HUES64 (cell line): ENCODE data around the gene ZMYND15.

Experiments
- H3K27ac ChIP-seq: 2 replicates; pipeline ENCODE4 v1.7.0; 2013; ENCODE audit warnings: low read depth, low read length, inconsistent platforms
- H3K27me3 ChIP-seq: 2 replicates; pipeline ENCODE4 v1.6.1; 2013; ENCODE audit warnings: mild to moderate bottlenecking, low read length; ENCODE audit not compliant: insufficient read depth
- H3K36me3 ChIP-seq: 2 replicates; pipeline ENCODE4 v1.6.1; 2013; ENCODE audit warnings: mild to moderate bottlenecking, low read length; ENCODE audit not compliant: insufficient read depth
- H3K4me1 ChIP-seq: 2 replicates; pipeline ENCODE4 v1.6.1; 2013; ENCODE audit warnings: mild to moderate bottlenecking, low read length, moderate library complexity; ENCODE audit not compliant: insufficient read depth
- H3K4me3 ChIP-seq: 2 replicates; pipeline ENCODE4 v1.5.1; 2013; ENCODE audit warnings: mild to moderate bottlenecking, low read length, moderate library complexity
- H3K9ac ChIP-seq: 2 replicates; pipeline ENCODE4 v1.6.1; 2013; ENCODE audit warnings: mild to moderate bottlenecking, low read depth, low read length
- H3K9me3 ChIP-seq: 2 replicates; pipeline ENCODE4 v1.6.1; 2013; ENCODE audit warnings: low read depth, low read length; ENCODE audit not compliant: insufficient read depth
- WGBS: fragments of 150-250, 120-280 bp; methylation state at CpG from one replicate; pipeline ENCODE4 v1.1.7; 2013; ENCODE audit warnings: missing lambda C conversion rate; 5-methylcytosine and 5-hydroxymethylcytosine counted together

Gene ZMYND15

DNA sequence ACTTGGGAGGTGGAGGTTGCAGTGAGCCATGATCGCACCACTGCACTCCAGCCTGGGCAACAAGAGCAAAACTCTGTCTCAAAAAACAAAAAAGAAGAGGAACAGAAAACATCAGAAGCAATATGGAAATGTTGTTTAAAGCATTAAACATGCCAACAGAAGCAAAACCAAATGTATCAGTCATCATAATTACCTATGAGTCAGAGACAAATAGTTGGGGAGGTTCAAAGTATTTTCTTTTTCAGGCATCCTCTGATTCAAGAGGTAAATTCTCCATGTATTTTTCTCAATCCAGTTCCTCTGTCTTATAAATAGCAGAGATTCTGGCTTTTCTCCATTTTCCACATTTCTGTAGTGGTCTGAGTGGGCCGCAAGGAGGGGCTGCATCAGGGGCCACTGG lies 30.0 kb downstream of the ZMYND15 start:
- Histone ChIP-seq H3K9ac (no peak overlapping the region), H3K9me3 (no peaks in the 10 kb centered on the region), H3K36me3 (no peaks in the 10 kb centered on the region), H3K27ac (no peak overlapping the region), H3K4me1 (no peaks in the 10 kb centered on the region), H3K4me3 (no peak overlapping the region), H3K27me3 (no peaks in the 10 kb centered on the region)
- 97% methylated on average over 2 of the region's 2 CpGs for WGBS

DNA sequence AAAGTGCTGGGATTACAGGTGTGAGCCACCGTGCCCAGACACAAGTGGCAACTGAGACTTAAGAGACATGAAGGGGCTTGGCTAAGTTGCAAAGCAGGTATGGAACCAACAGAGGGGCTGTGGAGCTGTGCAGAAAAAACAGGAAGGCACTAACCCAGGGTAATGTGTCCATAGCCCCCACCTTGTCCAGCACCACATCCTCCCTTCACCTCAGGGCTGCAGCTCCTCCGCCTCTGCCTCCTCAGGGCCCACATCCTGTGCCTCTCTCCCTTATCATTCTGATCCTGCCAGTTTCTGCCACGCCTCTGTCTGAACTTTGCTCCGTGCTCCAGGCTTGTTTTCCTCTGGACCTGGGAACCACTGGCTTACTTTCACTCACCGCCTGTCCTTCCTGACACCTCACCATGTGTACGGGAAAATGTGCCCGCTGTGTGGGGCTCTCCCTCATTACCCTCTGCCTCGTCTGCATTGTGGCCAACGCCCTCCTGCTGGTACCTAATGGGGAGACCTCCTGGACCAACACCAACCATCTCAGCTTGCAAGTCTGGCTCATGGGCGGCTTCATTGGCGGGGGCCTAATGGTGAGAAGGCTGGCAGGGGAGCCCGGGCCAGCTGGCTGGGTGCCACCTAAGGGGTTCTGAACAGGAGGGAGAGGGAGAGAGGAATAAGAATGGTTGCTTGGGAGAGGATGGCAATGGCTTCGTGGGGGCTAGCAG lies 32.0 kb downstream of the ZMYND15 start, which contains the start of gene TM4SF5:
TM4SF5 (plus strand) TSS at position 368 of the 716 bp plus-strand sequence; CDS start at position 405, 37 bp downstream.
- no peak within 1 kb of the TSS for H3K27ac ChIP-seq
- H3K4me1 ChIP-seq = no peaks in the 10 kb centered on the region
- WGBS = 86% methylated on average over 13 of the region's 13 CpGs
- no peak within 1 kb of the TSS for H3K9ac ChIP-seq
- no peaks in the 10 kb centered on the region for H3K27me3 ChIP-seq
- no peaks in the 10 kb centered on the region for H3K36me3 ChIP-seq
- no peak within 1 kb of the TSS for H3K4me3 ChIP-seq
- no peaks in the 10 kb centered on the region for H3K9me3 ChIP-seq

DNA sequence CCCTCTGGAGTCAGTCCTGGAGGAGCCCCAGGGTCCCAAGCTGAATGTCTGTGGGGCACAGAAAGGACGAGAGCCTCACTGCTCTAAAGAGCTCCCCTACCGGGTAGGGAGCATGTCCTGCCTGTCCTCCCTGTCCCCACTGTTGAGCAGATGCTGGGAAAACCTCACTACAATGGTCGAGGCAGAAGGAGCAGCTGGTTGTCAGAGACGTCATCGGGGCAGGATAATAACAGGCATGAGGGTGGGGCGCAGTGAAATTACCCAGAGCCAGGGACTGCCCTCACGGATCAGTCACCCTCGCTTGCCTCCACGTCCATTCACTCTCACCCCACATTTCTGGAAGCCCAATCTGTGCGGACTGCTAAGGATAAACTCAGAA lies 32.6 kb downstream of the ZMYND15 start:
- Histone ChIP-seq H3K9ac (no peak overlapping the region), H3K9me3 (no peaks in the 10 kb centered on the region), H3K4me1 (no peaks in the 10 kb centered on the region), H3K27ac (no peak overlapping the region), H3K36me3 (no peaks in the 10 kb centered on the region), H3K4me3 (no peak overlapping the region), H3K27me3 (no peaks in the 10 kb centered on the region)
- WGBS = 80% methylated on average over 10 of the region's 10 CpGs

DNA sequence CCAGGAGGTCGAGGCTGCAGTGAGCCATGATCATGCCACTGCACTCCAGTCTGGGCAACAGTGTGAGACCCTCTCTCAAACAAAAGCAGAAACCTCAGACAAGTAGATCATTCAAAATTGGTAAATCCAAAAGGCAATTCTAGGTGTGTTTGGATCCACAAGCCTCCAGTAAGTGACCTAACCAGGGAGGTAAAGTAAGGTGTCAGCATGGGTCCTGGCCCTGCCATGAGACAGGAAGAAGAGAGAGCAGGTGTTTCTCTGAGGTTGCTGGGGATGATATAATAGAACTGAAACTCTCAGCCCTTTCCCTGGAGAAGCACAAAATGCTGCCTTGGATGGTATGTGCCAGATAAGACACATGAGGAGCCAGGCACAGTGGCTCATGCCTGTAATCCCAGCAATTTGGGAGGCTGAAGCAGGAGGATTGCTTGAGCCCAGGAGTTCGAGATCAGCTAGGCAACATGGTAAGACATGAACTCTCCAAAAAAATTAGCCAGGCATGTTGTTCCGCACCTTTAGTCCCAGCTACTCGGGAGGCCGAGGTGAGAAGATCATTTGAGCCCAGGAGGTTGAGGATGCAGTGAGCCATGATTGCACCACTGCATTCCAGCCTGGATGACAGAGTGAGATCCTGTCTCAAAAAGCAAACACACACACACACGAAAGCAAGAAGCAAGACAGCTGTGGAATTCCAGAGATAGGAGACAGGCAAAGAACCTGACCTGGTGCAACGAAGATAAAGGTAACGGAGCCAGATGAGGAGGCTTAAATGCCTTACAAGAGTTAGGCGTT lies 38.5 kb downstream of the ZMYND15 start:
- H3K4me3 ChIP-seq = no peak overlapping the region
- no peak overlapping the region for H3K9ac ChIP-seq
- 89% methylated on average over 9 of the region's 9 CpGs for WGBS
- no peaks in the 10 kb centered on the region for H3K9me3 ChIP-seq
- no peaks in the 10 kb centered on the region for H3K4me1 ChIP-seq
- no peak overlapping the region for H3K27ac ChIP-seq
- H3K27me3 ChIP-seq = peaks cover 11% of the 10 kb centered on the region
- H3K36me3 ChIP-seq = no peaks in the 10 kb centered on the region

DNA sequence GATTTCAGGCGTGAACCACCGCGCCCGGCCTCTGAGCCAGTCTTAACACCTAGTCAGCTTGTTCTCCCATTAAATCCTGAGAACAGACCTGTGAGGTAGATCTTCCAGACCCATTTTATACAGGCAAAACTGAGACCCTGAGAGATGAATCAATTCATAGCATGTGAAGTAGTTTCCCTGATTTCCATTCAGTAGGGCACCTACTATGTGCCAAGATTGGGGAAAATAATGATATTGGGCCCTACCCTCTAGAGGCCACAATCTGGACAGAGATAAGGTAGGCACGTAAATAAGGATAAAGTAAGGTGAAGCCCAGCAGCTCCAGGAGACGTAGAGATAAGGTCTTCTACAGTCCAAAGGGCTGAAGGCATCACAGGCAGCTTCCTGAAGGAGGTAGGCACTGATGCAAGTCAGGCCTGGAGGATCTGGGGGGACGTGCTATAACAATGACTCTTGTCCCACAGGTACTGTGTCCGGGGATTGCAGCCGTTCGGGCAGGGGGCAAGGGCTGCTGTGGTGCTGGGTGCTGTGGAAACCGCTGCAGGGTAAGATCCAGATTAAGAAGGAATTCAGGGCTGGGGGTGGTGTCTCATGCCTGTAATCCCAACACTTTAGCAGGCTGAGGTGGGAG lies 40.8 kb downstream of the ZMYND15 start:
- no peak overlapping the region for H3K9ac ChIP-seq
- H3K27ac ChIP-seq = no peak overlapping the region
- H3K36me3 ChIP-seq = no peaks in the 10 kb centered on the region
- H3K27me3 ChIP-seq = peaks cover 32% of the 10 kb centered on the region
- no peaks in the 10 kb centered on the region for H3K9me3 ChIP-seq
- no peaks in the 10 kb centered on the region for H3K4me1 ChIP-seq
- H3K4me3 ChIP-seq = no peak overlapping the region
- 86% methylated on average over 11 of the region's 11 CpGs for WGBS

DNA sequence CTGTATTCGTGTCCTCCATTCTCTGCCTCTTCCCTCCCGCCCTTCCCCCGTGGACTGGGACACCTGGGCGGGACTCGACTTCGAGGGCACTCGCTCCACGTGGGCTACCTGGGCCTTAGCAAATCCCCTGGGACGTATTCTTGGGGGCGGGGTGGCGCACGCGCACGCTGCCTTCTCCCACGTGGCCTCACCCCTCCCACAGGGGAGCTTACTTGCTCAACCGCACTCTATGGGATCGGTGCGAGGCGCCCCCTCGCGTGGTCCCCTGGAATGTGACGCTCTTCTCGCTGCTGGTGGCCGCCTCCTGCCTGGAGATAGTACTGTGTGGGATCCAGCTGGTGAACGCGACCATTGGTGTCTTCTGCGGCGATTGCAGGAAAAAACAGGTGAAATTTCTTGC lies 43.0 kb downstream of the ZMYND15 start:
- Histone ChIP-seq H3K9ac (no peak overlapping the region), H3K27me3 (peaks cover 53% of the 10 kb centered on the region), H3K9me3 (no peaks in the 10 kb centered on the region), H3K4me3 (no peak overlapping the region), H3K36me3 (no peaks in the 10 kb centered on the region), H3K4me1 (peaks cover 9% of the 10 kb centered on the region; the same call in 1 of the 2 replicates), H3K27ac (no peak overlapping the region)
- 66% methylated on average over 28 of the region's 28 CpGs for WGBS

DNA sequence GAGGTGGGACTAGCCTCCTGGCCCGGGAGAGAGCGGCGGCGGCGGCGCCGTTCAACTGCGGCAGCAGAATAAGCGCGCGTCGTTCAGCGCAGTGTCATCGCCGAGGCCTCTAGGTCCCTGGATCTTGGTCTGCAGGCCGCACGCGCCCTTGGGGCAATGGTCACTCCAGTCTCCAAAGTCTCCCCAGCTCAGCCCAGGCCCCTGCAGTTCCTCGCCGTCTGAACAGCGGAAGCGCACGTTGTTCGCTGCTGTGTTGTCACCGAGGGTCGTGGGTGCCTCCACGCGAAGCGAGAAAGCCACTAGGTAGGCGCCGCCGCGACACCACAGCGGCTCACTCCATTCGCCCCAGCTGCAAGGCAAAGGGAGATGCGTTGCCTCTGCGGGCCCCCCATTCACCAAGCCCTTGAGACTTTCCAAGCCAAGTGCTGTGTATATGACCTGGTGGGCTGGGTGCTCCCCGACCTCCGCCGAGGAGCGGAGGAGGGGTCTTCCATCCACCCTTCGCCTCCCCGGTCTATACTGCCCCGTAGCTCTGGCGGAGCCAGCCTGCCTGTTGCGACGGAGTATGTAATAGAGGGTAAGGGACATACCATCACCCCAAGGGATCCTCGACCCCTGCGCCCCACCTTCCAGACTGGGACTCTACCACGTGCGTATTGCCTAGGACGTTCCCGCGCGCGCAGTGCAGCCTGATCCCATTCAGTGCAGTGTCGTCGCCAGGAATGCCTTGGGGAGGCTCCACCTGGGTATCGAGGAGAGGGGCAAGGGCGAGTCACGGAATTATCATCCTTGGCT lies 45.9 kb downstream of the ZMYND15 start:
- Histone ChIP-seq H3K27me3 (peaks cover 79% of the 10 kb centered on the region), H3K4me3 (no peak overlapping the region), H3K36me3 (no peaks in the 10 kb centered on the region), H3K27ac (no peak overlapping the region), H3K4me1 (peaks cover 14% of the 10 kb centered on the region), H3K9me3 (no peaks in the 10 kb centered on the region), H3K9ac (no peak overlapping the region; the same call in 1 of the 2 replicates)
- 73% methylated on average over 61 of the region's 61 CpGs for WGBS

DNA sequence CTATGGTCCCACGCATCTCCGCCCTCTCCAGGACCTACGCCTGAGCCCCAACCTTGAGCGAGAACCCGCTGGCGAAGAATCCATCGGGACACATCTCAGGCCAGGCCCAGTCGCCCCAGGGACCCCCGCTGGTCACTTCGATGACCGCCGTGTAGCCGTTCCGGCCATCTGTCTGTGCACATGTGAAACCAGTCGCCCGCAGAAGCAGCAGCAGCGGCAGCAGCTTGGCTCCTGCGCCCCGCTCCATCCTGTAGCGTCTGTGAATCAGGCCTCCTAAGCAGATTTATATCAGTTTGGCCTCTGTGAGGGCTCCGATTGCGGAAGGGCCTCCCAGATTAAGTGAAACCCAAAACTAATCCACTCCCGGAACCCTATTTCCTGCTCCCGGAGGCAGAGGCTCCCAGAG lies 46.5 kb downstream of the ZMYND15 start, which contains the start of gene VMO1:
VMO1 (minus strand) TSS at position 259 of the 406 bp plus-strand sequence; CDS start at position 247, 12 bp downstream.
- Histone ChIP-seq H3K9ac (no peak within 1 kb of the TSS; the same call in 1 of the 2 replicates), H3K36me3 (no peaks in the 10 kb centered on the region), H3K27me3 (peaks cover 85% of the 10 kb centered on the region), H3K9me3 (no peaks in the 10 kb centered on the region), H3K4me1 (peaks cover 14% of the 10 kb centered on the region), H3K4me3 (no peak within 1 kb of the TSS), H3K27ac (no peak within 1 kb of the TSS; the same call in 1 of the 2 replicates)
- WGBS = 60% methylated on average over 22 of the region's 24 CpGs

DNA sequence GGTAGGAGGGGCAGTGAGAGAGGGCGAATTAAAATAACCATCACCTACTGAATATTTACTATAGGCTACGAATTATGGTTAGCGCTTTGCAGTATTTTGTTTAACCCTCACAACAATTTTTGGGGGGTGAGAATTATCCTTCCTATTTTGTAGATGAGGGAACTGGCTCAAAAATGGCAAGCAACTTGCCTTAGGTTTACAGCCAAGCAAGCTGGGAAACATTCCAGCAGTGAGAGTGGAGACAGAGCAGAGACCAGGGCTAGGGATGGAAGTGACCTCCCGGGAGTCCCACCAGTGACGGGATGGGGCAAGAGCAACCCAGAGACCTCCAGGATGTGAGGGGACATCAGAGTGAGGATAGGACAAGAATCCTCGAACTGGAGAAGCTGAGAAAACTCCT lies 46.9 kb downstream of the ZMYND15 start:
- 54% methylated on average over 3 of the region's 6 CpGs for WGBS
- Histone ChIP-seq H3K36me3 (no peaks in the 10 kb centered on the region), H3K4me3 (no peak overlapping the region)

DNA sequence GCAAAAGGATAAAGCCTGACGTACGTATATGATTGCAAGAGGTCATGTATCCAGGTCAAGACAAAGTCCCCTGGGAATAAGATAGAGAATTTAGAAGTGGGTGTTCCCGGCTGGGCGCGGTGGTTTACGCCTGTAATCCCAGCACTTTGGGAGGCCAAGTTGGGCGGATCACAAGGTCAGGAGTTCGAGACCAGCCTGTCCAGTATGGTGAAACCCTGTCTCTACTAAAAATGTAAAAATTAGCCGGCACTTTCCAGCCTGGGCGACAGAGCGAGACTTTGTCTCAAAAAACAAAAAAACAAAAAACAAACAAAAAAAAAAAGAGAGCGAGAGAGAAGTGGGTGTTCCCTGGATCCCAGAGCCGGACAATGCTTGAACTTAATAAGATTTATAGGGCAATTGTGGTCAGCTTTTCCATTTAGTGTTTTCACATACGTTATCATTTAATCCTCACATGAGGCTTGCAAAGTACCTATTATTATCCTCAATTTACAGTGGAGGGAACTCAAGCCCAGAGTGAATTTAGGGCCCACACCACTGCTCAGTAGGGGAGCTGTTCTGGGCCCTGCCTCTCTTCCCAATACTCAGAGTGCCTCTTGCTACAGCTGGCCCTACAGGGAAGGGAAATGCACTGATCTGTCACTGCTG lies 48.6 kb downstream of the ZMYND15 start:
- Histone ChIP-seq H3K4me3 (peak overlapping the region; percentile 65), H3K27me3 (peaks cover 92% of the 10 kb centered on the region), H3K4me1 (peaks cover 14% of the 10 kb centered on the region), H3K9ac (no peak overlapping the region), H3K9me3 (no peaks in the 10 kb centered on the region), H3K27ac (no peak overlapping the region), H3K36me3 (no peaks in the 10 kb centered on the region)
- 90% methylated on average over 13 of the region's 14 CpGs for WGBS

More for the DNA sequence above, 46.9 kb downstream of the ZMYND15 start:
- Histone ChIP-seq H3K9ac (no peak overlapping the region), H3K27ac (no peak overlapping the region), H3K9me3 (no peaks in the 10 kb centered on the region), H3K27me3 (peaks cover 89% of the 10 kb centered on the region), H3K4me1 (peaks cover 14% of the 10 kb centered on the region)
